Activated gamma-delta T cell treated with Interleukin-2 at 50 U/mL for 16 hours (primary cell): Measurements from ENCODE around the gene BRAF.
A peak's percentile ranks its signal among the peaks of the same experiment; 100 is the strongest.
"Not testable (repeated sequence)": the region's sequence is repeated elsewhere in the genome, so short reads cannot be mapped to it uniquely, and the experiment has no call there.

Experiments used
- DNase-seq: peaks from one replicate; pipeline ENCODE4 v3.0.0-alpha.2; 2020

Gene BRAF

GRCh38 chr7:140767418-140767817 lies 157.3 kb downstream of the BRAF start:
- no peak for DNase-seq

- not testable (repeated sequence) for DNase-seq
Observed at GRCh38 chr7:140765441-140765840, 159.3 kb downstream of the BRAF start.

- DNase-seq, result not testable (repeated sequence)
Observed at GRCh38 chr7:140763166-140763565, 161.6 kb downstream of the BRAF start.

GRCh38 chr7:140761375-140761774 lies 163.4 kb downstream of the BRAF start:
- DNase-seq, result not testable (repeated sequence)

- DNase-seq, result no peak
Observed at GRCh38 chr7:140754506-140754905, 170.2 kb downstream of the BRAF start.

- DNase-seq, result no peak
Observed at GRCh38 chr7:140752533-140752932, 172.2 kb downstream of the BRAF start.

- no peak for DNase-seq
Observed at GRCh38 chr7:140746751-140747150, 178.0 kb downstream of the BRAF start.

GRCh38 chr7:140745266-140746058 lies 179.3 kb downstream of the BRAF start:
- DNase-seq, result no peak

- DNase-seq, result no peak
Observed at GRCh38 chr7:140744005-140744404, 180.7 kb downstream of the BRAF start.

- not testable (repeated sequence) for DNase-seq
Observed at GRCh38 chr7:140743255-140743654, 181.5 kb downstream of the BRAF start.

- no peak for DNase-seq
Observed at GRCh38 chr7:140738280-140738679, 186.4 kb downstream of the BRAF start.

- DNase-seq, result no peak
Observed at GRCh38 chr7:140734729-140735128, 190.0 kb downstream of the BRAF start.

GRCh38 chr7:140734096-140734495 lies 190.6 kb downstream of the BRAF start:
- DNase-seq, result no peak

GRCh38 chr7:140732416-140732815 lies 192.3 kb downstream of the BRAF start:
- DNase-seq, result no peak

- no peak for DNase-seq
Observed at GRCh38 chr7:140726281-140726680, 198.4 kb downstream of the BRAF start.

- no peak for DNase-seq
Observed at GRCh38 chr7:140724706-140725105, 200.0 kb downstream of the BRAF start.

GRCh38 chr7:140723574-140723973 lies 201.2 kb downstream of the BRAF start:
- no peak for DNase-seq

GRCh38 chr7:140723006-140723405 lies 201.7 kb downstream of the BRAF start:
- DNase-seq, result peak; percentile 46

GRCh38 chr7:140722254-140722653 lies 202.5 kb downstream of the BRAF start:
- no peak for DNase-seq

GRCh38 chr7:140719721-140720120 lies 205.0 kb downstream of the BRAF start:
- no peak for DNase-seq

- no peak for DNase-seq
Observed at GRCh38 chr7:140714331-140715040, 210.2 kb downstream of the BRAF start.

GRCh38 chr7:140712392-140712791 lies 212.3 kb downstream of the BRAF start:
- not testable (repeated sequence) for DNase-seq

GRCh38 chr7:140708764-140709163 lies 216.0 kb downstream of the BRAF start:
- DNase-seq, result not testable (repeated sequence)

GRCh38 chr7:140707132-140707531 lies 217.6 kb downstream of the BRAF start:
- DNase-seq, result no peak
